Measurements from ENCODE around the gene ADD1. TPM values are rescaled to one million over a fixed set of nuclear protein-coding genes. Genes with fewer than 3 reads are reported as not detected.

Gene ADD1
- polyA plus RNA-seq, 1 experiment = 149 TPM

DNA sequence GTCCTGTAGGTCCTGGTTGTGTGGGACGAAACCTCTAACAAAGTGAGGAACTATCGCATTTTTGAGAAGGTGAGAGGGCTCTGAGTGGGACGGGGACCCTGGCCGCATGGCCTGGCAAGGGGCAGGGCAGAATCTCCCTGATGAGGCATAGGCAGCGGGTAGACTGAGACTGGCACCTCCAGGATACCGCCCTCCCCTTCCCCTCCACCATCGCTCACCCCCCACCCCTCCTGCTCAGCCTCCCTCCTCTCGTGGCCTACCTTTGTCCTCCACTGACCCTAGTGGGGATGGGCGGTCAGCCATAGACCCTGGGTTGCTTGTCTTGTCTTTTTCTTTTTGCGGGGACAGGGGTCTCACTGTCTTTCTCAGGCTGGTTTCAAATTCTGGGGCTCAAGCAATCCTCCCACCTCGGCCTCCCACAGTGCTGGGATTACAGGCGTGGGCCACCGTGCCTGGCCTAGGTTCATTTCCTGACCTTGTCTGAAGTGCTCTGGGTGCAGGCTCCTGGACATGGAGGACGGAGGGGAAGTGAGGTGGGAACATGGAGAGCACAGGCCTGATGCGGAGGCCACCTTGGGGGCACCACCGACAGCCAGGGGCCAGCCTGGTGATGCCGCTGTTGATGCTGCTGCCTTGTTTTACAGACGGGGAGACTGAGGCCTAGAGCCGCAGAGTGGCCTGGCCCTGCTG, 10.5 kb upstream of the ADD1 start:
- ChIA-PET CTCF (no interaction called here), POLR2A (no interaction called here)
- no peak for DNase-seq (ENCODE audit: low read depth, low spot score)
- TF ChIP-seq CTCF (IDR thresholded peaks at IDR 0.05; ENCODE audit: low read depth, low read length) = no peak
- Histone ChIP-seq H3K4me3 (ENCODE audit: low read depth, low read length) (no peak overlapping the region), H3K27ac (ENCODE audit: low read depth, low read length) (no peak overlapping the region), H3K27me3 (ENCODE audit: control insufficient read depth, insufficient read depth, low read length) (no peaks in the 10 kb centered on the region), H3K9me3 (ENCODE audit: control insufficient read depth, insufficient read depth, low read length) (no peaks in the 10 kb centered on the region; the same call in 1 of the 2 replicates)

DNA sequence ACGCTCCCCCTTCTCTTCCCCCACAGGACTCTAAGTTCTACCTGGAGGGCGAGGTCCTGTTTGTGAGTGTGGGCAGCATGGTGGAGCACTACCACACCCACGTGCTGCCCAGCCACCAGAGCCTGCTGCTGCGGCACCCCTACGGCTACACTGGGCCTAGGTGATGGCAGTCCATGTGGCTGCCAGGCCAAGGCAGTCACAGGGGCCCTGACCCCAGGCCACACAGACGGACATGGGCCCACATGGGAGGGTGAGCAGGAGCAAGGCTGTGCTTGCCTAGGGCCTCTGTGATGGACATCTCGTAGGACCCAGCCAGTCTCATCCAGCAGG, 10.0 kb upstream of the ADD1 start:
- H3K27ac ChIP-seq (ENCODE audit: low read depth, low read length) = no peak overlapping the region
- TF ChIP-seq CTCF (IDR thresholded peaks at IDR 0.05; ENCODE audit: low read depth, low read length) = no peak
- no peaks in the 10 kb centered on the region; the same call in 1 of the 2 replicates for H3K9me3 ChIP-seq (ENCODE audit: control insufficient read depth, insufficient read depth, low read length)
- ChIA-PET CTCF (no interaction called here), POLR2A (no interaction called here)
- no peak overlapping the region for H3K4me3 ChIP-seq (ENCODE audit: low read depth, low read length)
- H3K27me3 ChIP-seq (ENCODE audit: control insufficient read depth, insufficient read depth, low read length) = no peaks in the 10 kb centered on the region
- no peak for DNase-seq (ENCODE audit: low read depth, low spot score)

DNA sequence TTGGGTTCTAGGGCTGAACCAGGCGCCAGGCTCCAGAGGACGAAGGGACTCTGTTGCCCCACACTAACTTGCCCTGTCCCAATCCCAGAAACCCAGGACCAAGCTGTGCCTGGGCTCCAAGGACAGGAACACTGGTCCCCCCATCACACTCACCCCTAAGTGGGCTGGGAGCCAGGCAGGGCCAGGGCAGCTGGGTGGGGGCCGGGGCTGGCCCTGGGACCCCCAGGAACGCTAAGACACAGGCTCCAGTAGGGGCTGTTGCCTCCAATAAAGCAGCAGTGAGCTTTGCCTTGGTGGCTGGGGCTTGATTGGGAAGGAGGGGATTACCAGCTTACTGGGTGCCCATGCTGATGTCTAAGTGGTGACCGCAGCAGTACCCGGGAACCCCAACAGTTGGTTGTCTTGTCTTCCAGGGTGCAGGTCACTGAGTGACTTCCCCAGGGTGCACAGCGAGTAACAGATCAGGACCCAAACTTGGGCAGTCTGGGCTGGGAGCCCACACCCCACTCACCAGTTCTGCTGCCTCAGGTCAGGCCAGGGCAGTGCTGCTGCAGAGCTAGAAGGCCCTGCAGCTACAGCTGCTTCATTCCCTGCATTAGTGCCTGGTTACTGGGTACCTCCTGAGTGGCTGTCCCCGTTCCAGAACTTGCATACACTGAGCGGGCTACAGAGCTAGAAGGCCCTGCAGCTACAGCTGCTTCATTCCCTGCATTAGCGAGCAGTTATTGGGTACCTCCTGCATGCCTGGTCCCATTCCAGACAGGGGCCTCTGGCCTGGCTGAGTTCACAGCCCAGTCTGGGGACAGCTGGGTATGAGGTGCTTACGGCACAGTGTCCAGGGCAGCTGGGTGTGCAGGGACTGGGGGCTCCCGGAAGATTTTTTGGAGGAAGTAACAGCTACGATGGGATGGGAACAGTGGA, 9.4 kb upstream of the ADD1 start:
- CTCF ChIA-PET = no interaction called here
- H3K27ac ChIP-seq (ENCODE audit: low read depth, low read length) = no peak overlapping the region
- POLR2A ChIA-PET = no interaction called here

DNA sequence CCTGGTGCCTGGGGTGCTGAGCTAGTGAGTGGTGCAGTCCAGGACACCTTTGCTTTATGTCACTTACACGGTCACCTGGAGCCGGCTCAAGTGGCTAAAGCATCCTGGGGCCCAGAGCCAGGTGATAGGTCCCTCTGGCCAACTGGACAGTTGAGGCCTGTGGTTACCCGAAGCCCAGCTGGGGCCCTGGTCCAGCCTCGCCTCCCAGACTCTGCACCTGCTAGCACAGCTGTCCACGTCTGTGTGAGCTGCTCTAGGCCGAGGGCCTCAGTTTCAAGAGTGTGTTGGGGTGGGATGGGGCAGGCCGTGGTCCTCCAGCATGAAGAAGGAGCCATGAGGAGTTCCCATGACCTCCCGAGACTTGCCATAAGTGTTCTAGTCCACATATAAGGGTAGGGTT, 7.7 kb upstream of the ADD1 start:
- no peak overlapping the region for H3K4me3 ChIP-seq (ENCODE audit: low read depth, low read length)
- POLR2A ChIA-PET = no interaction called here
- DNase-seq (ENCODE audit: low read depth, low spot score) = no peak

More for the DNA sequence above, 9.4 kb upstream of the ADD1 start:
- Histone ChIP-seq H3K4me3 (ENCODE audit: low read depth, low read length) (no peak overlapping the region), H3K27me3 (ENCODE audit: control insufficient read depth, insufficient read depth, low read length) (no peaks in the 10 kb centered on the region), H3K9me3 (ENCODE audit: control insufficient read depth, insufficient read depth, low read length) (no peaks in the 10 kb centered on the region; the same call in 1 of the 2 replicates)
- no peak for TF ChIP-seq CTCF (IDR thresholded peaks at IDR 0.05; ENCODE audit: low read depth, low read length)
- no peak for DNase-seq (ENCODE audit: low read depth, low spot score)

More for the DNA sequence above, 7.7 kb upstream of the ADD1 start:
- Histone ChIP-seq H3K27ac (ENCODE audit: low read depth, low read length) (no peak overlapping the region), H3K27me3 (ENCODE audit: control insufficient read depth, insufficient read depth, low read length) (no peaks in the 10 kb centered on the region), H3K9me3 (ENCODE audit: control insufficient read depth, insufficient read depth, low read length) (no peaks in the 10 kb centered on the region; the same call in 1 of the 2 replicates)
- CTCF ChIA-PET = no interaction called here
- TF ChIP-seq CTCF (IDR thresholded peaks at IDR 0.05; ENCODE audit: low read depth, low read length) = no peak
